H1 (cell line): ENCODE results near the gene BAIAP2. TPM values are rescaled to one million over a fixed set of nuclear protein-coding genes. Genes with fewer than 3 reads are reported as not detected.

Experiments used
- CHD2 ChIP-seq: IDR thresholded peaks from 2 replicates; pipeline ENCODE4 v1.6.1; 2012; ENCODE audit warnings: low read length, improper control_type of control experiment
- JUN ChIP-seq: IDR thresholded peaks from 2 replicates; pipeline ENCODE4 v1.6.1; 2011; ENCODE audit warnings: low read depth, mild to moderate bottlenecking, improper control_type of control experiment, low read length
- MAFK ChIP-seq: IDR thresholded peaks from 2 replicates; pipeline ENCODE4 v1.6.1; 2012; ENCODE audit warnings: low read depth, mild to moderate bottlenecking, improper control_type of control experiment, low read length
- NRF1 ChIP-seq: IDR thresholded peaks from 2 replicates; pipeline ENCODE4 v1.6.1; 2011; ENCODE audit warnings: mild to moderate bottlenecking, low read depth, low read length, improper control_type of control experiment
- PHF8 ChIP-seq: fragments of 200-600 bp; sonication (generic); conservative IDR thresholded peaks from 2 replicates; pipeline ENCODE4 v1.7.1; 2012; ENCODE audit warnings: low read depth, mild to moderate bottlenecking, inconsistent platforms, low read length, moderate library complexity
- SIX5 ChIP-seq: IDR thresholded peaks from 2 replicates; pipeline ENCODE4 v1.6.1; 2011; ENCODE audit warnings: mild to moderate bottlenecking, low read depth, low read length
- SP4 ChIP-seq: IDR thresholded peaks from 2 replicates; pipeline ENCODE4 v1.6.1; 2012; ENCODE audit warnings: low read length, inconsistent platforms
- SRF ChIP-seq: IDR thresholded peaks from 2 replicates; pipeline ENCODE4 v1.6.1; 2011; ENCODE audit warnings: mild to moderate bottlenecking, low read depth, low read length, moderate library complexity
- TCF12 ChIP-seq: IDR thresholded peaks from 2 replicates; pipeline ENCODE4 v1.6.1; 2011; ENCODE audit warnings: low read depth, mild to moderate bottlenecking, low read length
- YY1 ChIP-seq: IDR thresholded peaks from 2 replicates; pipeline ENCODE4 v1.6.1; 2011; ENCODE audit warnings: low read depth, mild to moderate bottlenecking, low read length
- ZNF274 ChIP-seq: IDR thresholded peaks from 2 replicates; pipeline ENCODE4 v1.7.0; 2012; ENCODE audit warnings: low read length, borderline replicate concordance; ENCODE audit errors: extremely low read depth
- polyA plus RNA-seq, 7 experiments: library from polyadenylated mRNA; depleted of rRNA in 3 of 7; stranded (reverse) in 5 of 7; unstranded in 2 of 7; fragments of >200 nt in 5 of 7; fragments of 200-250 nt in 2 of 7; gene quantifications; 1 replicate in 5 of 7; 2 replicates in 1 of 7; 4 replicates in 1 of 7; pipeline versions ENCODE4 v1.2.1 to v1.2.3, GENCODE V29; 2011 to 2013; ENCODE audit warnings: missing spikeins in 2 of 7, mixed read lengths in 2 of 7
- total RNA-seq: library from RNA; stranded (reverse); fragmentation: NEBNext Ultra II Directional; extraction: Animal tissue kit (Norgen Biotek cat#: 25700); gene quantifications from 2 replicates; pipeline ENCODE4 v1.2.1, GENCODE V29; 2021

The BAIAP2 gene
- total and polyA plus RNA-seq, 2 of the 8 experiments (the other 6 are each of a cell fraction or from before 2014, with no cell fraction given): 10.0 to 22.8 TPM

GRCh38 chr17:81114351-81115093 lies 79.6 kb downstream of the BAIAP2 start (continued):
- TF ChIP-seq ZNF274 (no peak), YY1 (no peak), PHF8 (no peak), NRF1 (no peak), SIX5 (no peak), JUN (no peak), SP4 (no peak), SRF (no peak), MAFK (no peak), CHD2 (no peak), TCF12 (no peak)
